GM19099 (cell line): ENCODE results near the gene NFIX.

Experiments used
- POLR2A ChIP-seq: IDR thresholded peaks from 3 replicates; pipeline ENCODE4 v1.6.1; 2011; ENCODE audit warnings: low read depth; ENCODE audit not compliant: insufficient read length; ENCODE audit errors: extremely low read depth

Gene NFIX

GRCh38 chr19:12994701-12995595 lies at the start of gene NFIX:
Gene NFIX, plus strand, starts transcription at chr19:12995475. Its CDS starts 363 bp downstream, at chr19:12995838.
- TF ChIP-seq POLR2A: no peak

GRCh38 chr19:12945479-12946091 lies 49.7 kb upstream of the NFIX start, which contains the start of gene RAD23A:
Gene RAD23A, plus strand, starts transcription at chr19:12945862. Its CDS starts 87 bp downstream, at chr19:12945949.
- peak; percentile 96 for TF ChIP-seq POLR2A

GRCh38 chr19:12946092-12946721 lies 49.1 kb upstream of the NFIX start:
- peak; percentile 10 for TF ChIP-seq POLR2A

GRCh38 chr19:12946731-12947496 lies 48.4 kb upstream of the NFIX start:
- TF ChIP-seq POLR2A: no peak

- no peak for TF ChIP-seq POLR2A
These were observed 47.3 kb upstream of the NFIX start for GRCh38 chr19:12947702-12948611.

- no peak for TF ChIP-seq POLR2A
These were observed 46.5 kb upstream of the NFIX start for GRCh38 chr19:12948612-12949362.

GRCh38 chr19:12949363-12950283 lies 45.7 kb upstream of the NFIX start:
- TF ChIP-seq POLR2A: no peak

GRCh38 chr19:12952488-12953137 lies 42.7 kb upstream of the NFIX start:
- no peak for TF ChIP-seq POLR2A

- peak; percentile 21 for TF ChIP-seq POLR2A
These were observed 42.0 kb upstream of the NFIX start for GRCh38 chr19:12953138-12953798.

GRCh38 chr19:12953799-12954611 lies 41.3 kb upstream of the NFIX start:
- peak; percentile 3 for TF ChIP-seq POLR2A
